K562 (cell line): ENCODE measurements around the gene EXOC3. TPM values are rescaled to one million over a fixed set of nuclear protein-coding genes. Genes with fewer than 3 reads are reported as not detected.

ENCODE experiments used
- ATAC-seq: fragments of 200-7000 bp; cut with Tn5 transposase; 3 replicates; pipeline ENCODE4 v1.9.1; 2020; ENCODE audit warnings: moderate library complexity
- BruUV-seq: library from RNA; stranded (reverse); fragments of 400-500 nt; replicated peaks from 2 replicates; lab custom pipeline; 2021; lab: Mats Ljungman, UMichigan
- CTCF ChIA-PET: fragments of 300-600 bp; formaldehyde crosslinking; extraction: SDS; loops from one replicate; lab custom pipeline; 2021; ENCODE audit warnings: low intra/inter-chr PET ratio; lab: Yijun Ruan, JAX
- POLR2A ChIA-PET: fragments of 300-600, 350-650 bp; sonication (Branson Sonifier 250); formaldehyde crosslinking; extraction: SDS; loops from one replicate; lab custom pipeline; 2021; ENCODE audit warnings: antibody characterized with exemption, inconsistent platforms; lab: Yijun Ruan, JAX
- DNase-seq, 4 experiments: peaks; one replicate each; pipeline versions ENCODE4 v3.0.0 to v3.0.0-alpha.2; 2011 to 2018; ENCODE audit warnings: low spot score in 3 of 4, mixed read lengths in 3 of 4; ENCODE audit errors: extremely low read depth in 1 of 4
- FAIRE-seq: peaks from 2 replicates; lab custom pipeline; 2011; peaks lifted over from hg19 to GRCh38; lab: Jason Lieb, UNC
- H2AFZ ChIP-seq: 2 replicates; pipeline ENCODE4 v1.6.0; 2011; ENCODE audit warnings: low read depth, low read length, control low read depth, inconsistent platforms
- H3K27ac ChIP-seq: fragments of 200-600 bp; 3 replicates; pipeline ENCODE4 v1.8.0; 2011; ENCODE audit warnings: low read depth, mild to moderate bottlenecking, control low read depth, inconsistent platforms, low read length, moderate library complexity, mixed read lengths; ENCODE audit errors: extremely low read depth
- H3K27me3 ChIP-seq, 2 experiments: fragments of 300-600 bp in 1 of 2; 2 replicates in 1 of 2; 3 replicates in 1 of 2; pipeline versions ENCODE4 v1.6.0 to v1.8.0; 2011; ENCODE audit warnings: inconsistent platforms in 2 of 2, low read length in 2 of 2, mild to moderate bottlenecking in 1 of 2, mixed read lengths in 1 of 2, moderate library complexity in 1 of 2; ENCODE audit not compliant: control insufficient read depth in 2 of 2, insufficient read depth in 2 of 2
- H3K36me3 ChIP-seq: fragments of 300-600 bp; 3 replicates; pipeline ENCODE4 v1.8.0; 2011; ENCODE audit warnings: mild to moderate bottlenecking, low read length, inconsistent platforms; ENCODE audit not compliant: control insufficient read depth, insufficient read depth
- H3K4me1 ChIP-seq, 2 experiments: fragments of 200-600 bp in 1 of 2; replicated peaks in 1 of 2; 2 replicates in 1 of 2; 3 replicates in 1 of 2; pipeline versions ENCODE4 v1.5.1 to v1.8.0; 2011; ENCODE audit warnings: inconsistent platforms in 2 of 2, low read length in 2 of 2, mild to moderate bottlenecking in 1 of 2, mixed read lengths in 1 of 2, moderate library complexity in 1 of 2; ENCODE audit not compliant: control insufficient read depth in 2 of 2, insufficient read depth in 2 of 2
- H3K4me2 ChIP-seq: 2 replicates; pipeline ENCODE4 v1.6.1; 2011; ENCODE audit warnings: low read length, control low read depth, inconsistent platforms, mixed read lengths; ENCODE audit not compliant: insufficient read depth
- H3K4me3 ChIP-seq: fragments of 200-600 bp; sonication (generic), shearing (Covaris generic); 2 replicates; pipeline ENCODE4 v1.5.1; 2016; ENCODE audit warnings: control low read depth, inconsistent platforms
- H3K79me2 ChIP-seq: fragments of 200-600 bp; 3 replicates; pipeline ENCODE4 v1.8.0; 2011; ENCODE audit warnings: low read length, inconsistent platforms; ENCODE audit not compliant: control insufficient read depth, insufficient read depth
- H3K9ac ChIP-seq, 2 experiments: 2 replicates each; pipeline versions ENCODE4 v1.6.0 to v1.6.1; 2011; ENCODE audit warnings: low read depth in 2 of 2, low read length in 2 of 2, control low read depth in 1 of 2, inconsistent platforms in 1 of 2, mild to moderate bottlenecking in 1 of 2, mixed read lengths in 1 of 2; ENCODE audit not compliant: insufficient read depth in 1 of 2
- H3K9me1 ChIP-seq: one replicate; pipeline ENCODE4 v1.6.0; 2011; ENCODE audit warnings: inconsistent platforms, mild to moderate bottlenecking, low read length, moderate library complexity; ENCODE audit not compliant: control insufficient read depth, insufficient read depth
- H3K9me3 ChIP-seq: replicated peaks from 2 replicates; pipeline ENCODE4 v1.5.1; 2011; ENCODE audit warnings: low read depth, low read length, inconsistent platforms; ENCODE audit not compliant: control insufficient read depth, insufficient read depth
- H4K20me1 ChIP-seq: replicated peaks from 2 replicates; pipeline ENCODE4 v1.6.1; 2011; ENCODE audit warnings: low read length, inconsistent platforms, mixed read lengths; ENCODE audit not compliant: control insufficient read depth, insufficient read depth
- NUFIP1 ChIP-seq: fragments of 450-650 bp; IDR thresholded peaks from 2 replicates; pipeline ENCODE4 v1.6.1; 2018; ENCODE audit not compliant: partially characterized antibody
- POLR2G ChIP-seq: fragments of 200-400 bp; formaldehyde crosslinking; IDR thresholded peaks from 2 replicates; pipeline ENCODE4 v1.6.1; 2017; ENCODE audit warnings: low read depth, mild to moderate bottlenecking, antibody characterized with exemption, low read length, moderate library complexity
- POLR3A ChIP-seq: IDR thresholded peaks from 2 replicates; pipeline ENCODE4 v1.6.1; 2011; ENCODE audit warnings: borderline replicate concordance, mild to moderate bottlenecking, moderate library complexity; ENCODE audit not compliant: insufficient read length, insufficient read depth; ENCODE audit errors: extremely low read depth
- WGBS: fragments of 100-300 bp; shearing (Covaris generic); methylation state at CpG from one replicate; pipeline ENCODE4 v1.1.6; 2016; ENCODE audit warnings: low coverage, mixed read lengths; ENCODE audit not compliant: insufficient coverage; ENCODE audit errors: missing lambda C conversion rate; 5-methylcytosine and 5-hydroxymethylcytosine counted together
- in situ Hi-C: fragments of 300-500 bp; cut with MboI; formaldehyde crosslinking; loops from 4 replicates; pipeline ENCODE4 v1.15.0; 2018; ENCODE audit warnings: inconsistent platforms, mixed read lengths
- intact Hi-C: fragments of 100-400 bp; cut with micrococcal nuclease; formaldehyde crosslinking; loops from 2 replicates; pipeline ENCODE4 v1.14.2; 2022
- polyA plus RNA-seq, 8 experiments: library from polyadenylated mRNA; depleted of rRNA in 4 of 8; stranded (reverse) in 5 of 8; unstranded in 3 of 8; fragments of >200 nt; fragmentation: Nextera tagmentation in 2 of 8; fragmentation: Illumina TruSeq in 1 of 8; extraction: Ambion mirVana in 2 of 8; extraction: Trizol in 1 of 8; gene quantifications; 2 replicates each; pipeline versions ENCODE4 v1.2.1 to v1.2.3, GENCODE V29; 2011 to 2014; ENCODE audit warnings: inconsistent platforms in 1 of 8, missing spikeins in 1 of 8
- total RNA-seq, 7 experiments: library from RNA; depleted of rRNA in 6 of 7; stranded (reverse); fragments of >200 nt in 6 of 7; fragmentation: Illumina TruSeq in 2 of 7; extraction: Trizol in 2 of 7; gene quantifications; 2 replicates each; pipeline versions ENCODE4 v1.2.1 to v1.2.3, GENCODE V29; 2011 to 2021; ENCODE audit warnings: low replicate concordance in 1 of 7

Gene EXOC3
- total and polyA plus RNA-seq, 9 of the 15 experiments (the other 6 are each of a cell fraction or from before 2014, with no cell fraction given), result 1.4 to 41.9 (median 22.4) TPM

- ChIA-PET POLR2A (interaction anchor here (0.6 to 0.7 kb wide), 2 partner anchors 62 to 139 kb away, joined by 3 read pairs; no protein-coding TSS in a partner anchor), CTCF (no interaction called here)
- no peaks in the 10 kb centered on the region for H3K79me2 ChIP-seq
- ATAC-seq (no peak), FAIRE-seq (no peak), DNase-seq (no peak)
- H3K27ac ChIP-seq, result no peak overlapping the region
- TF ChIP-seq NUFIP1 (no peak), POLR2G (peak; percentile 43; the same call in 1 of the 2 replicates)
- no peaks in the 10 kb centered on the region for H3K36me3 ChIP-seq
- no peak overlapping the region for H2AFZ ChIP-seq
- peaks cover 25 to 83% of the 10 kb centered on the region in 2 experiments; a peak in 4 of 5 replicates for H3K27me3 ChIP-seq
- H3K9me3 ChIP-seq, result no peaks in the 10 kb centered on the region
- peaks cover 14% of the 10 kb centered on the region; the same call in 1 of the 2 replicates for H4K20me1 ChIP-seq
- BruUV-seq, result no TSS peak
- peaks cover 0 to 81% of the 10 kb centered on the region in 2 experiments; a peak in 2 of 5 replicates for H3K4me1 ChIP-seq
- in situ Hi-C loops (no loop called here), intact Hi-C loops (loop anchor here (10.0 kb wide), 1 partner anchor 136 kb away; the partner anchor contains the start of gene CEP72)
- no peak overlapping the region for H3K4me3 ChIP-seq
- 23% methylated on average over 15 of the region's 18 CpGs for WGBS
- no peak overlapping the region for H3K4me2 ChIP-seq
- H3K9ac ChIP-seq, result no peak overlapping the region
- H3K9me1 ChIP-seq, result no peaks in the 10 kb centered on the region
These were observed 36.1 kb downstream of the EXOC3 start for GRCh38 chr5:478982-479535.

DNA sequence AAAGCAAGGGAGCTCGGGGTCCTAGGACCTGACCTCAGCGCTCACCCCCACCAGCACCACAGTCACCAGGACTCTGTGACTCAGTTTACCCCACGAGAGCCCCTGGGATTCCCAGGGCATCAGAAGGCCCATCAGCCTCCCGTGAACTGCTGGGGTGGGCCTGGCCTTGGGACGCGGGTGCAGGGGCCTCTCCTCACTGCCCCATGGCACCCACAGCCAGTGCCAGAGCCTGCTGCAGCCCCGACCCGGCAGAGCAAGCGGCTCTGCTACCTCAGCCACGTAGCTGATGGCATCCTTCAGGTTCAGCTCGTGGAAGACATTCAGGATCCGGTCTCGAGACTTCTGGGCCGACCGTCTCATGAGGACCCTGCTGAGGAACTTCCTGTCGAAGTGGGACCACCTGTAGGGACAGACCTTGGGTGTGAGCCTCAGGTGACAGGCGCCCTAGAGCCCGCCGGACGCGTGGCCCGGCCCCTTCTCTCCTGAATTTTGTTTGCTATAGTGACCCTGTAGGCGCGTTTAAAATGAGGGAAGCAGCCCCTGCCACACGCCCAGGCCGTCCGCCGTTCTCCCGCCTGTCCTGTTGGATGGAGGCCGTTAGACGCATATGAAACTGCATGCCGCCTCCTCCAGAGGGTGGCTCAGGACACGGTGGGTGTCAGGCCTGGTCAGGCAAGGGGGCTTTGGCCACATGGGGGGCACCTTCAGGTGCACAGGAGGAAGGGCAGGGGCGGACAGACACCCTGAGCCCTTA is 36.8 kb downstream of the EXOC3 start:
- H3K36me3 ChIP-seq, result no peaks in the 10 kb centered on the region
- FAIRE-seq, result no peak
- no peak for TF ChIP-seq POLR3A
- TF ChIP-seq, all 486 proteins: peak for 0
- Histone ChIP-seq H3K9me1 (no peaks in the 10 kb centered on the region), H3K4me3 (no peak overlapping the region), H3K27ac (no peak overlapping the region), H3K27me3 (peaks cover 24 to 88% of the 10 kb centered on the region in 2 experiments; a peak in 4 of 5 replicates), H3K4me1 (peaks cover 0 to 79% of the 10 kb centered on the region in 2 experiments; a peak in 2 of 5 replicates), H3K4me2 (no peak overlapping the region), H3K9me3 (no peaks in the 10 kb centered on the region), H3K9ac (no peak overlapping the region; a peak in 1 of 4 replicates), H4K20me1 (peaks cover 14% of the 10 kb centered on the region; the same call in 1 of the 2 replicates), H2AFZ (no peak overlapping the region), H3K79me2 (no peaks in the 10 kb centered on the region)
- ChIA-PET POLR2A (interaction anchor here (0.6 to 0.9 kb wide), 2 partner anchors 9 to 138 kb away, joined by 3 to 4 read pairs; no protein-coding TSS in a partner anchor), CTCF (no interaction called here)
- WGBS, result 17% methylated on average over 32 of the region's 34 CpGs
- intact Hi-C loops, result loop anchor here (10.0 kb wide), 1 partner anchor 135 kb away; the partner anchor contains the start of gene CEP72
- ATAC-seq (no peak; the same call in 2 of the 3 replicates), DNase-seq (no peak)
- in situ Hi-C loops, result no loop called here
- no TSS peak for BruUV-seq
